ENCODE measurements around the gene RPS6KA3.
"Not testable (repeated sequence)": the region's sequence is repeated elsewhere in the genome, so short reads cannot be mapped to it uniquely, and the experiment has no call there.

Gene RPS6KA3

GRCh38 chrX:20265726-20266681 lies 705 bp downstream of the RPS6KA3 start:
- peak in 18 of 58 donors; percentile 0 to 41 (median 6) for DNase-seq

- peak in 32 of 58 donors; percentile 0 to 26 (median 4) for DNase-seq
Measured at GRCh38 chrX:20265221-20265725, 1.4 kb downstream of the RPS6KA3 start.

GRCh38 chrX:20263474-20263873 lies 3.2 kb downstream of the RPS6KA3 start:
- no peak for DNase-seq

- DNase-seq, result no peak
Measured at GRCh38 chrX:20260885-20261284, 5.8 kb downstream of the RPS6KA3 start.

- DNase-seq, result no peak
Measured at GRCh38 chrX:20254712-20255299, 11.9 kb downstream of the RPS6KA3 start.

GRCh38 chrX:20253232-20253543 lies 13.5 kb downstream of the RPS6KA3 start:
- DNase-seq, result no peak

GRCh38 chrX:20252381-20253231 lies 14.1 kb downstream of the RPS6KA3 start:
- peak in 9 of 58 donors; percentile 0 to 10 (median 0) for DNase-seq

GRCh38 chrX:20251691-20252090 lies 15.0 kb downstream of the RPS6KA3 start:
- DNase-seq, result no peak

GRCh38 chrX:20250146-20250545 lies 16.6 kb downstream of the RPS6KA3 start:
- not testable (repeated sequence) for DNase-seq

GRCh38 chrX:20248592-20249192 lies 18.0 kb downstream of the RPS6KA3 start:
- no peak for DNase-seq

- DNase-seq, result no peak
Measured at GRCh38 chrX:20244931-20245330, 21.8 kb downstream of the RPS6KA3 start.

GRCh38 chrX:20240201-20240600 lies 26.5 kb downstream of the RPS6KA3 start:
- no peak for DNase-seq

- DNase-seq, result no peak
Measured at GRCh38 chrX:20237864-20238263, 28.8 kb downstream of the RPS6KA3 start.

GRCh38 chrX:20235755-20236154 lies 31.0 kb downstream of the RPS6KA3 start:
- no peak for DNase-seq

GRCh38 chrX:20233336-20233735 lies 33.4 kb downstream of the RPS6KA3 start:
- DNase-seq, result no peak

- DNase-seq, result no peak
Measured at GRCh38 chrX:20231598-20231997, 35.1 kb downstream of the RPS6KA3 start.

- no peak for DNase-seq
Measured at GRCh38 chrX:20230406-20230805, 36.3 kb downstream of the RPS6KA3 start.

- no peak for DNase-seq
Measured at GRCh38 chrX:20229155-20229554, 37.6 kb downstream of the RPS6KA3 start.

- DNase-seq, result no peak
Measured at GRCh38 chrX:20228245-20228644, 38.5 kb downstream of the RPS6KA3 start.

GRCh38 chrX:20227116-20227515 lies 39.6 kb downstream of the RPS6KA3 start:
- DNase-seq, result no peak

GRCh38 chrX:20225488-20225833 lies 41.2 kb downstream of the RPS6KA3 start:
- DNase-seq, result no peak
